ENCODE data around the gene PRRG4. TPM values are rescaled to one million over a fixed set of nuclear protein-coding genes. Genes with fewer than 3 reads are reported as not detected.
"Not testable (repeated sequence)": the region's sequence is repeated elsewhere in the genome, so short reads cannot be mapped to it uniquely, and the experiment has no call there.

PRRG4 gene
- total RNA-seq (0.09 TPM in 1 of 2 replicates, not detected in the other), polyA plus RNA-seq (not detected in 2 replicates), polyA minus RNA-seq (not detected in 2 replicates), Bru-seq, nascent RNA (percentile 10 among the genes with signal in this experiment), BruChase-seq, experiment 1, labeled RNA remaining after a 6-hour chase (percentile 21 among the genes with signal in this experiment), BruChase-seq, experiment 2, labeled RNA remaining after a 2-hour chase (percentile 11 among the genes with signal in this experiment)
- polyA plus RNA-seq (2011; cell fraction: cytosol; rRNA removed), result 0.01 TPM in 1 of 2 replicates, not detected in the other
- polyA plus RNA-seq (2011; cell fraction: nucleus; rRNA removed), result not detected in 2 replicates
- 0.05 TPM in 1 of 2 replicates, not detected in the other for polyA plus RNA-seq (2012)
- polyA minus RNA-seq (2011; cell fraction: cytosol; rRNA and poly(A)+ RNA removed), result 7.1 TPM
- not detected in 2 replicates for polyA minus RNA-seq (2011; cell fraction: nucleus; rRNA and poly(A)+ RNA removed)
- long read RNA-seq, result 0 reads

DNA sequence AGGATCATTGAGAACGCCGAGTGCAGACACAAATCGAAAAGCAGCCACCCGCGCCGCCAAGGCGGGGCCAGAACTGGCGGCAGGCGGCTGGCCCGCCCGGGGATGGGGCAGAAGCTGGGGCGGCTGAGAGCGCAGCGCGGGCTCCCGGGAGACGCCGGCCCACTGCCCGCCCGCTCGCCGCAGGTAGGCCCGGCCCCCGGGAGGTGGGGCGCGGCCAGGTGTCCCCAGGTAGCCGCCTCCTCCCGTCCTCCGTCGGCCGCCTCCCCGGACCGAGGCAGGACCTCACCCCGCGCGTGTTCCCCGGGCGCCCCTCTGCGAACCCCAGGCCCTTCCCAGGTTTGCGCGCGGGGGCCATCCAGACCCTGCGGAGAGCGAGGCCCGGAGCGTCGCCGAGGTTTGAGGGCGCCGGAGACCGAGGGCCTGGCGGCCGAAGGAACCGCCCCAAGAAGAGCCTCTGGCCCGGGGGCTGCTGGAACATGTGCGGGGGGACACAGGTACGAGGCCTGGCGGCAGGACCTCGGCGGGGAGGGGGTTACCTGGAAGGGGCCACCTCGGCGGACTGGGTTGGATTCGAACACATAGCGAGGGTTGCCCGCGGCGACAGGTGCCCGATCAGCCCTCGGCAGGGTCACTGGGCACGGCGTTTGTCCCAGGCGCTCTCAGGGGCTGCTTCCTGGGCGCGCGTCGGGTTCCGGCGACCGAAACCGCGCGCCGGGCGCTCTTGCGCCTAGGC lies at the start of gene PRRG4:
TSS of gene PRRG4 (plus strand) at position 248 of the 733 bp plus-strand sequence. CDS start 603 bp downstream, outside the sequence.
- Histone ChIP-seq H4K20me1 (replicated peaks; ENCODE audit: control insufficient read depth, extremely low read depth, insufficient read depth, low read length) (no peaks in the 10 kb centered on the region), H3K4me1 (ENCODE audit: control insufficient read depth, extremely low read depth, insufficient read depth, low read length) (peaks cover 8% of the 10 kb centered on the region), H3K9me1 (replicated peaks; ENCODE audit: control insufficient read depth, extremely low read depth, insufficient read depth, low read length) (no peaks in the 10 kb centered on the region), H3K27ac (ENCODE audit: insufficient read depth, low read depth, low read length) (no peak within 1 kb of the TSS), H3K79me2 (ENCODE audit: control insufficient read depth, insufficient read depth, low read length) (no peaks in the 10 kb centered on the region), H3K4me3 (replicated peaks in 1 of 3; ENCODE audit: insufficient read depth in 1 of 3, low read depth in 1 of 3, low read length in 3 of 3) (peak within 1 kb of the TSS; percentile 25 to 78 (median 70)), H3K4me2 (ENCODE audit: insufficient read depth, low read length) (peak within 1 kb of the TSS; percentile 89), H3K27me3 (ENCODE audit: control insufficient read depth in 2 of 2, insufficient read depth in 2 of 2, low read length in 2 of 2) (peaks cover 24 to 35% of the 10 kb centered on the region in 2 experiments), H3K9me3 (replicated peaks; ENCODE audit: control insufficient read depth, insufficient read depth, low read length) (no peaks in the 10 kb centered on the region), H3K36me3 (ENCODE audit: control insufficient read depth in 2 of 2, extremely low read depth in 1 of 2, insufficient read depth in 2 of 2, low read length in 2 of 2) (no peaks in the 10 kb centered on the region), H3K9ac (replicated peaks; ENCODE audit: extremely low read depth, insufficient read depth, low read length) (peak within 1 kb of the TSS; percentile 40), H2AFZ (ENCODE audit: low read depth, low read length) (peak within 1 kb of the TSS; percentile 92)
- dilution Hi-C loops (cut with MboI; ENCODE audit: extremely low pct_ligation_motif_present, low sequenced_read_pairs), result no loop called here
- no peak for DNase-seq (ENCODE audit: low read depth, low spot score)
- intact Hi-C loops (cut with micrococcal nuclease), result no loop called here
- CTCF ChIA-PET, result no interaction called here
- POLR2A ChIA-PET, result no interaction called here
- TF ChIP-seq POLR2AphosphoS5 (IDR thresholded peaks at IDR 0.05; ENCODE audit: insufficient read depth, low read depth, low read length) (no peak), EZH2 (IDR thresholded peaks at IDR 0.05; ENCODE audit: borderline replicate concordance, low read depth, low read length, severe bottlenecking) (no peak), MYC (IDR thresholded peaks at IDR 0.05; ENCODE audit: low read depth, low read length) (no peak), GATA2 (IDR thresholded peaks at IDR 0.05; ENCODE audit: insufficient read depth, insufficient read length, low read depth, low read length) (no peak), JUN (IDR thresholded peaks at IDR 0.05; ENCODE audit: borderline replicate concordance, insufficient read depth, insufficient read length, low read depth) (no peak), POLR2A (IDR thresholded peaks at IDR 0.05; ENCODE audit: low read depth, low read length) (no peak), FOS (IDR thresholded peaks at IDR 0.05; ENCODE audit: borderline replicate concordance, insufficient read depth, low read length) (no peak)
- TF ChIP-seq, protein P1, sequence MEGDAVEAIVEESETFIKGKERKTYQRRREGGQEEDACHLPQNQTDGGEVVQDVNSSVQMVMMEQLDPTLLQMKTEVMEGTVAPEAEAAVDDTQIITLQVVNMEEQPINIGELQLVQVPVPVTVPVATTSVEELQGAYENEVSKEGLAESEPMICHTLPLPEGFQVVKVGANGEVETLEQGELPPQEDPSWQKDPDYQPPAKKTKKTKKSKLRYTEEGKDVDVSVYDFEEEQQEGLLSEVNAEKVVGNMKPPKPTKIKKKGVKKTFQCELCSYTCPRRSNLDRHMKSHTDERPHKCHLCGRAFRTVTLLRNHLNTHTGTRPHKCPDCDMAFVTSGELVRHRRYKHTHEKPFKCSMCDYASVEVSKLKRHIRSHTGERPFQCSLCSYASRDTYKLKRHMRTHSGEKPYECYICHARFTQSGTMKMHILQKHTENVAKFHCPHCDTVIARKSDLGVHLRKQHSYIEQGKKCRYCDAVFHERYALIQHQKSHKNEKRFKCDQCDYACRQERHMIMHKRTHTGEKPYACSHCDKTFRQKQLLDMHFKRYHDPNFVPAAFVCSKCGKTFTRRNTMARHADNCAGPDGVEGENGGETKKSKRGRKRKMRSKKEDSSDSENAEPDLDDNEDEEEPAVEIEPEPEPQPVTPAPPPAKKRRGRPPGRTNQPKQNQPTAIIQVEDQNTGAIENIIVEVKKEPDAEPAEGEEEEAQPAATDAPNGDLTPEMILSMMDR (IDR thresholded peaks at IDR 0.05; ENCODE audit: extremely low read depth in 1 of 2, insufficient read depth in 1 of 2, low read depth in 1 of 2, low read length in 2 of 2), result no peak
- TF ChIP-seq, protein P2, sequence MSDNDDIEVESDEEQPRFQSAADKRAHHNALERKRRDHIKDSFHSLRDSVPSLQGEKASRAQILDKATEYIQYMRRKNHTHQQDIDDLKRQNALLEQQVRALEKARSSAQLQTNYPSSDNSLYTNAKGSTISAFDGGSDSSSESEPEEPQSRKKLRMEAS (IDR thresholded peaks at IDR 0.05; ENCODE audit: insufficient read depth, insufficient read length), result no peak
- no peak for FAIRE-seq
- no TSS peak for BruUV-seq (replicated peaks)

DNA sequence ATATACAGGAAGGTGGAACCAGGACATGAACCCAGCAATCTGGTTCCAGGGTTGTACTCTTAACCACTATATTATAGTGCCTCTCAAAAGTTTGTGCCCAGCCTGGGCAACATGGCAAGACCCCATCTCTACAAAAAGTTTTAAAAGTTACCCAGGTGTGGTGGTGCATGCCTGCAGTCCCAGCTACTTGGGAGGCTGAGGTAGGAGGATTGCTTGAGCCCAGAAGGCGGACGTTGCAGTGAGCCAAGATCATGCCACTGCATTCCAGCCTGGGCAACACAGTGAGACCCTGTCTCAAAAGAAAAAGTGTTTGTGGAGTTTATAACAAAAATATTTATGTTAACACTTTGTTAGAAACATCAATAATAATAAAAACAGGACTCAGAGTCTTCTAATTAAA lies 48.9 kb upstream of the PRRG4 start:
- FAIRE-seq; H3K36me3 ChIP-seq (ENCODE audit: control insufficient read depth in 2 of 2, extremely low read depth in 1 of 2, insufficient read depth in 2 of 2, low read length in 2 of 2); H2AFZ ChIP-seq (ENCODE audit: low read depth, low read length); H3K9me3 ChIP-seq (replicated peaks; ENCODE audit: control insufficient read depth, insufficient read depth, low read length); H3K27ac ChIP-seq (ENCODE audit: insufficient read depth, low read depth, low read length); H3K4me3 ChIP-seq (replicated peaks in 1 of 3; ENCODE audit: insufficient read depth in 1 of 3, low read depth in 1 of 3, low read length in 3 of 3); DNase-seq (ENCODE audit: low read depth, low spot score); H3K4me1 ChIP-seq (ENCODE audit: control insufficient read depth, extremely low read depth, insufficient read depth, low read length); BruUV-seq (replicated peaks); H3K4me2 ChIP-seq (ENCODE audit: insufficient read depth, low read length); POLR2A ChIA-PET; H4K20me1 ChIP-seq (replicated peaks; ENCODE audit: control insufficient read depth, extremely low read depth, insufficient read depth, low read length); H3K9ac ChIP-seq (replicated peaks; ENCODE audit: extremely low read depth, insufficient read depth, low read length); H3K9me1 ChIP-seq (replicated peaks; ENCODE audit: control insufficient read depth, extremely low read depth, insufficient read depth, low read length); H3K79me2 ChIP-seq (ENCODE audit: control insufficient read depth, insufficient read depth, low read length); CTCF ChIA-PET; dilution Hi-C loops (cut with MboI; ENCODE audit: extremely low pct_ligation_motif_present, low sequenced_read_pairs); intact Hi-C loops (cut with micrococcal nuclease); H3K27me3 ChIP-seq (ENCODE audit: control insufficient read depth in 2 of 2, insufficient read depth in 2 of 2, low read length in 2 of 2): not testable (repeated sequence)
